Urinary bladder (tissue), 4 donors: ENCODE data around the gene IL21R. TPM values are rescaled to one million over a fixed set of nuclear protein-coding genes. Genes with fewer than 3 reads are reported as not detected.

Source experiments
- DNase-seq: peaks from one replicate; pipeline ENCODE4 v3.0.0-alpha.2; 2015; ENCODE audit errors: extremely low spot score
- H3K27ac ChIP-seq: one replicate; pipeline ENCODE4 v1.5.1; 2013; ENCODE audit warnings: low read depth, mild to moderate bottlenecking, moderate library complexity
- H3K36me3 ChIP-seq: one replicate; pipeline ENCODE4 v1.6.1; 2013; ENCODE audit warnings: mild to moderate bottlenecking, moderate library complexity; ENCODE audit not compliant: insufficient read depth
- H3K4me1 ChIP-seq: one replicate; pipeline ENCODE4 v1.6.1; 2013; ENCODE audit warnings: mild to moderate bottlenecking, moderate library complexity; ENCODE audit not compliant: insufficient read depth
- H3K4me3 ChIP-seq: one replicate; pipeline ENCODE4 v1.5.1; 2013; ENCODE audit warnings: low read depth, low read length
- WGBS: extraction: QIAGEN DNeasy Blood & Tissue Kit; methylation state at CpG from one replicate; pipeline ENCODE4 v1.1.7; 2013; 5-methylcytosine and 5-hydroxymethylcytosine counted together
- polyA plus RNA-seq: library from polyadenylated mRNA; stranded (reverse); fragments of 200-250 nt; gene quantifications from one replicate; pipeline ENCODE4 v1.2.3, GENCODE V29; 2013
- total RNA-seq: library from RNA; depleted of rRNA; stranded (reverse); fragments of >200 nt; gene quantifications from one replicate; pipeline ENCODE4 v1.2.3, GENCODE V29; 2014
- donor health status: healthy with polysubstance abuse.
- donor health status: healthy.

Gene IL21R
- total and polyA plus RNA-seq, 2 donors: 0.27 to 0.53 TPM

DNA sequence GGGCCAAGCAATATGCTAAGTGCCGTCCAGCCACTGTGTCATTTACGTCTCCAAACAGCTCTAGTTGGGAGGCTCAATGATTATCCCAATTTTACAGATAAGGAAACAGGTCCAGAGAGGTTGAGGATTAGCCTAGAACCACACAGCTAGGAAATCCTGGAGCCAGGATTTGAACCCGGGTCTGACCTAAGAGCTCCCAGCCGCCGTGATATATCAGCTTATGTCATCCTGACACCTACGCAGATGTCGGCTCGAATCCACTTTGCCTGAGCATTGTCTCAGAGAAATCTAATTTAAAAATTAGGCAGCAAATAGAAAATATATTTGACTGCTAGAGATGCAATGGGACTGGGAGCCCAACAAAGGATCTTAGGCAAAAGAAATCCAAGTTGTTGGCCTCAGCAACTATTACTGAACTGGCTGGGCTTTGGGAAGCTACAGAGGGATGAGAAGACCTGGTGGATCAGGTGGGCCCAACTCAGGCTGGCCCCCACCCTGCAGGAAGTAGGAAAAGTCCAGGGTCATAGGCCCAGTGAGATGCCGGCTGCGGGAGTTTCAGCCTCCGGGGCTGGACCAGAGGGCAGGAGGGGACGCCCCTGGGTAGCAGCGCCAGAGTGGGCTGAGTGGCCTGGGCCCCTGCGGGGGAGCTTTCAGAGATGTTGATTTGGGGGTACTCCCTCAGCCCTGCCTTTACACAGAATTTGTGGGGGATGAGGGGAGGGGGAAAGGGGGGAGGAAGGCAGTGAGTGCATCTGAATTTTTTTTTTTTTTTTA, 35.1 kb upstream of the IL21R start:
- Histone ChIP-seq H3K4me1 (no peaks in the 10 kb centered on the region), H3K36me3 (peaks cover 5% of the 10 kb centered on the region), H3K27ac (no peak overlapping the region), H3K4me3 (no peak overlapping the region)
- no peak for DNase-seq
- WGBS: 66% methylated on average over 14 of the region's 14 CpGs

GRCh38 chr16:27367461-27368357, 34.3 kb upstream of the IL21R start:
- no peak for DNase-seq
- no peak overlapping the region for H3K27ac ChIP-seq
- H3K4me1 ChIP-seq: no peaks in the 10 kb centered on the region
- peaks cover 3% of the 10 kb centered on the region for H3K36me3 ChIP-seq
- no peak overlapping the region for H3K4me3 ChIP-seq
- 35% methylated on average over 27 of the region's 27 CpGs for WGBS

DNA sequence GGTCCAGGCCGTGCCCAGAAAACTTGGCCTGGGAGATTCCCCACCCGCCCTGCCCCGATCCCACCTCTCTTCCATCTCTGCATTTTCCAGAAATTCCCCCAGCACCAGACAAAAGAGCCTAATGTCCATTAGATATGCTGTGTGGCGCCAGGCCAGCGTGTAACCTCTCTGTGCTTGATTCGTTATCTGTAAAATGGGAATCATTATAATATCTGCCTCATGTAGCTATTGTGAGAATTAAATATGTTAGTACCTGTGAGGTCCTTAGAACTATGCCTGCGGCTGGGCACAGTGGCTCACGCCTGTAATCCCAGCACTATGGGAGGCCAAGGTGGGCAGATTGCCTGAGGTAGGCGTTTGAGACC, 33.6 kb upstream of the IL21R start:
- Histone ChIP-seq H3K27ac (no peak overlapping the region), H3K36me3 (no peaks in the 10 kb centered on the region), H3K4me3 (no peak overlapping the region), H3K4me1 (no peaks in the 10 kb centered on the region)
- DNase-seq: no peak
- WGBS: 50% methylated on average over 9 of the region's 9 CpGs

DNA sequence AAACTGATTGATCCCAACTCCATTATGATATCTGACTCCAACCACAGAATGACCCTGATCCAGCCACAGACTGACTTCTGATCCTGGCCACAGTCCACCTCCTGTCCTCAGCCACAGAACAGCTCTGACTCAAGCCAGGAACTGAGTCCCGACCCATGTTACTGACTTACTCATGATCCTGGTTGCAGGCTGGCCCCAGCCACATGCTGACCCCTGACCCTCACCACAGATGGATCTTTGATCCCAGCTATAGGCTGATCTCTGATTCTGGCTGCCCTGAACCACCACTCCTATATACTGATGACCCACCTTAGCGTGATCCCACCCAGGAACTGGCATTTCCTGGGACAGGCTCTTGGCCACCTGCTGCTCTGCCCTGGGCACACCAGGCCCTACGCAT, 32.2 kb upstream of the IL21R start:
- Histone ChIP-seq H3K36me3 (no peaks in the 10 kb centered on the region), H3K27ac (no peak overlapping the region), H3K4me3 (no peak overlapping the region), H3K4me1 (no peaks in the 10 kb centered on the region)
- no peak for DNase-seq
- 87% methylated on average over 3 of the region's 3 CpGs for WGBS

DNA sequence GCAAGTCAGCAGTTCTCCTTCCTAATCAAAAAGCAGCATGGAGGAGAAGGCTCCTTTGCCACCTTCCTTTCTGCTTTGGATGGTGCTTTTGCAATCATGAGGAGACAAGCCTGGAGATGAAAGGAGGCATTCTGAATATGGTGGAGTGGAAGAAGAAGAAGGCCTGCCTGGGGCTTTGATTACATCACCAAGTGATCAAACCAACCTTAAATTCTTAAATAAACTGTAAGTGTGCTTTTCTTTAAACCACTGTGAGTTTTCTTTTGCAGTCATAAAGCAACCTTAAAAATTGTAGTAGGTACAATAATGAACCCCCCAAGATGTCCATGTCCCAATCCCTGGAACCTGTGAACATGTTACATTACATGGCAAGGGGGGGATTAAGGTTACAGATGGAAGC, 31.7 kb upstream of the IL21R start:
- Histone ChIP-seq H3K4me1 (no peaks in the 10 kb centered on the region), H3K4me3 (no peak overlapping the region), H3K27ac (no peak overlapping the region), H3K36me3 (no peaks in the 10 kb centered on the region)
- DNase-seq: no peak

DNA sequence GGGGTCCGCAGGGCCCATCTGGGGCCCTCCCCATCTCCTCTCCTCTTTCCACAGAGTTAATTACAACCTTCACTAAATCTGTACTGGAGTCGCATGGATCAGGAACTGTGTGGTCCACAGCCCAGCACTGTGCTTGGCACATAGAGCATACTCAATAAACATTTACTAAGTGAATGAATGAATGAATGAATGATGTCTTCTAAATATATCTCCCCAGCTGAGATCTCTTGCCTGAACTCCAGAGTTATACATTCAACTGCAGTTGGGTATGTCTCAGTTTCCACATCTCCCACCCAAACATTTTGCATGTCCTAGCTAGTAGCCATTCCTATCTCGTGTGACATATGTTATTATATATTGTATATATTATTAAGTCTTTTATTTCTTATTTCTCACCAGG, 28.7 kb upstream of the IL21R start:
- no peak for DNase-seq
- H3K4me1 ChIP-seq: no peaks in the 10 kb centered on the region
- 92% methylated on average over 3 of the region's 3 CpGs for WGBS
- no peak overlapping the region for H3K4me3 ChIP-seq
- no peak overlapping the region for H3K27ac ChIP-seq
- H3K36me3 ChIP-seq: no peaks in the 10 kb centered on the region

- no peaks in the 10 kb centered on the region for H3K36me3 ChIP-seq
- H3K27ac ChIP-seq: no peak overlapping the region
- WGBS: 76% methylated on average over 8 of the region's 8 CpGs
- no peak overlapping the region for H3K4me3 ChIP-seq
- H3K4me1 ChIP-seq: no peaks in the 10 kb centered on the region
- DNase-seq: no peak
Observed at GRCh38 chr16:27374221-27374803, 27.7 kb upstream of the IL21R start.

DNA sequence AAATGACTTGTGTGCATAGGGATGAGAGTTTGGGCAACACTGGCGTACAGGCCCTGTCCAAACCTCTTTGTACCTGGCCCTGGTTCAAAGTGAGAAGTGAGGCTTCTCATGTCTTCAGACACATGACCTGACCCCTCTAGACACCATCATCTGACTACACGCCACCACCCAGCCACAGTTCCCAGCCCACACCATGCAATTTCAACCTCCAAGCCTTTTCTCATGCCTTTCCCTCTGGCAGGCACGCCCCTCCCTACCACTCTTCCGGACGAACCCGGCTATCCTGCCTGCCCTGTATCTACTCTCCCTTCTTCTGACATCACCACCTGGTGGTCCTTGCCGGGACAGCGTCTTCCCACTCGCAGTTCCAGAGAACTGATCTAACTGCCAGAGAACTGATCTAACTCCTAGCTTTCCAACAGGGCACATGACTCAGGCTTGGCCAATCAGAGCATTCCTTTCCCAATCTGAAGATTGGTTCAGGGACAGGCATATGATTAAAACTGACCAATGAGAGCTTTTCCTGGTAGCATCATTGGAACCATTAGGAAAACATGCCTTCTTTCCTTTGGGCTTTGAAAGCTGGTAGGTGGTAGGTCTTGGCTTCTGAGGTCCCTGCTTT, 27.1 kb upstream of the IL21R start:
- no peak overlapping the region for H3K4me3 ChIP-seq
- H3K27ac ChIP-seq: no peak overlapping the region
- no peaks in the 10 kb centered on the region for H3K4me1 ChIP-seq
- peak; percentile 20 for DNase-seq
- 20% methylated on average over 9 of the region's 9 CpGs for WGBS
- H3K36me3 ChIP-seq: no peaks in the 10 kb centered on the region

DNA sequence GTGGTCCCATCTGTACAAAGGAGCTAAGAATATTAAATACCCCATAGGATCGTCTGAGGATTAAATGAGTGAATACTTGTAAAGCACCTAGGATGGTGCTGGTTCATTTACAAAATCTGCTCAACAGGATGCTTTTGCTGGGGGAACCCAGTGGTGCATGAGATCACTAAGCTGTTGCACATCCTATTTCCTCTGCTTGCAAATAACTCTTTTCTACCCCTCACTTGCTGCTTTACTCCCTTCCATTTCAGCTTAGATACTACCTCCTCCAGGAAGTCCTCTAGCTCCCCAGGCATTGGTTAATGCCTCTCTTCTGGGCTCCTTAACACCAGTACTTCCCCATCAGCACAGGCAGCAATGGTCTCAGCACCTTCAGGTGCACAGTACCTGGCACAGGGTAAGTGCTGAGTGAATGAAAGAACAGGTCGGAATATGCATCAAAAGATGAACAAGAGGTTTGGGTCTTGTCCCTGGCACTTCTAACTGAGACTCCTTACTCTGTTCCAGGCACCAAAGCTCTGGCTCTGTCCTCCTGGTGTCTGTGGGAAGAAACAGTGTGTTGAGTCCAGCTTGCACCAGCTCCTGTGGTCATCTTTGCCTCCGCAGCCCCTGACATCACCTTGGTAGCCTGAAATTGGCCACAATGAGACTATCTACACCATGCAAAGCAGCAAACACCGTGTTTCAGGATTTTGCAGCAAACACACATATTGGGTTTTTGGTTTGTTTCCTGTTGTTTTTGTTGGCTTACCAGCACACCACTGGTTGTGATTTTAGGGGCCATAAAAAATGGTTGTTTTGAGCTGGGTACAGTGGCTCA, 24.1 kb upstream of the IL21R start:
- Histone ChIP-seq H3K4me1 (no peaks in the 10 kb centered on the region), H3K36me3 (no peaks in the 10 kb centered on the region), H3K4me3 (no peak overlapping the region), H3K27ac (no peak overlapping the region)
- no peak for DNase-seq
- WGBS: 65% methylated on average over 4 of the region's 4 CpGs

- H3K4me3 ChIP-seq: no peak overlapping the region
- H3K36me3 ChIP-seq: no peaks in the 10 kb centered on the region
- 67% methylated on average over 11 of the region's 11 CpGs for WGBS
- H3K4me1 ChIP-seq: no peaks in the 10 kb centered on the region
- no peak for DNase-seq
- H3K27ac ChIP-seq: no peak overlapping the region
Observed at GRCh38 chr16:27378871-27379481, 23.0 kb upstream of the IL21R start.

DNA sequence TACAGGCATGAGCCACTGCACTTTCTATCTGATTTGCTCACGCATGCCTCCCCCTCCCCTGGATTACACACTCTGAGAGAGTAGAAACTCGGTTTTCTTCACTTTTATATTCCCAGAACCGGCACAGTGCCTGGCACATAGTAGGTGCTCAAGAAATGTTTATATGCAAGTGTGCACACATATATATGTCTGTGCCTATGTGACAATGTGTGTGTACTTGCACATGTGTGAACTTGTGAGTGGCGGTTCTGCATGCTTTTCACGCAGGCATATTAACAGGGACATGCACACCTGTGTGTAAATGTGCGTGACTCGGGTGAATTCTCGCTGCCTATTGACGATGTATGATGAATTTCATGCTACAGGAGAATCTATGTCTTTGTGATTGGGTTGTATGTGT, 22.1 kb upstream of the IL21R start:
- no peak for DNase-seq
- WGBS: 89% methylated on average over 9 of the region's 9 CpGs
- Histone ChIP-seq H3K36me3 (no peaks in the 10 kb centered on the region), H3K27ac (no peak overlapping the region), H3K4me3 (no peak overlapping the region), H3K4me1 (no peaks in the 10 kb centered on the region)

DNA sequence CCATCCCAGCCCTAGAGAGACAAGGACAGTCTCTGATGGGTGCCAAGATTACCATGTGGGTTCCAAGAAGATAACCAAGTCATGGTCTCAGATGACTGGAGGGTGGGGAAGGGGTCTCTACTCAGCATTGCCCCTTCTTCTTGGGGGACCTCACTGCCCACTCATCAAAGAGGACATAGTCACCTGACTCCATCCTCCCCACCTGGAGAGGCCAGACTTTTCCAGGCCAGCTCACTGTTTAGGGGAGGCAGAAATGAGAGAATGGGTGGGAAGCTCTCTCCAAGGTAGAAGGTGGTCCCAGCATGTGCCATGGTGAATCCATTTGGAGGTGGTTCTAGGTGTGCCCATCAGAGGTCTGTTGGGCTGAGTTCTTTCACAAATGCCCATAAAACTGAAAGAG, 20.7 kb upstream of the IL21R start:
- Histone ChIP-seq H3K4me1 (no peaks in the 10 kb centered on the region), H3K36me3 (no peaks in the 10 kb centered on the region), H3K27ac (no peak overlapping the region), H3K4me3 (no peak overlapping the region)
- DNase-seq: no peak
